GM21737 (cell line): Measurements from ENCODE around the gene AFF1.
"Not testable (repeated sequence)": the region's sequence is repeated elsewhere in the genome, so short reads cannot be mapped to it uniquely, and the experiment has no call there.

Experiments
- ATAC-seq: cut with Tn5 transposase; IDR thresholded peaks from one replicate; pipeline ENCODE4 v1.9.1; 2021; ENCODE audit warnings: mild to moderate bottlenecking, moderate library complexity; ENCODE audit not compliant: unreplicated experiment

AFF1 gene

DNA sequence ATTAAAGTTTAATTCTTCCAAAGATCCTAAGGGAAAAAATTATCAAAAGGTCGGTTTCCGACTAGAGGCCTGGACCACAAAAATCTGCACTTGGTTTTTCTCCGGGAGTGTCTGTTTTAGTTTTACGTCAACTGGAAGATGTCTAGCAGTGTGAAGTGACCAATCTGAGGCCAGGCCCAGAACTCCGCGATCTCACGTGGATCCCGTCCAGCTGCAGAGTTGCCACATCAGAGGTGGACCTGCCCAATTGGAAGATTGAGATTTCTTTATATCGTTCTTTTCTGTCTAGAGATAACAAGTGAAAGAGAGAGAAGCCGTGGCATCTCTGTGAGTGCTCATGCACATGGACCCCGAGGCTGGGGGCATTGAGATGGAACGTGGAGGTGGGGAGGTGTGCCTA is 115.8 kb downstream of the AFF1 start:
- ATAC-seq, result no peak

DNA sequence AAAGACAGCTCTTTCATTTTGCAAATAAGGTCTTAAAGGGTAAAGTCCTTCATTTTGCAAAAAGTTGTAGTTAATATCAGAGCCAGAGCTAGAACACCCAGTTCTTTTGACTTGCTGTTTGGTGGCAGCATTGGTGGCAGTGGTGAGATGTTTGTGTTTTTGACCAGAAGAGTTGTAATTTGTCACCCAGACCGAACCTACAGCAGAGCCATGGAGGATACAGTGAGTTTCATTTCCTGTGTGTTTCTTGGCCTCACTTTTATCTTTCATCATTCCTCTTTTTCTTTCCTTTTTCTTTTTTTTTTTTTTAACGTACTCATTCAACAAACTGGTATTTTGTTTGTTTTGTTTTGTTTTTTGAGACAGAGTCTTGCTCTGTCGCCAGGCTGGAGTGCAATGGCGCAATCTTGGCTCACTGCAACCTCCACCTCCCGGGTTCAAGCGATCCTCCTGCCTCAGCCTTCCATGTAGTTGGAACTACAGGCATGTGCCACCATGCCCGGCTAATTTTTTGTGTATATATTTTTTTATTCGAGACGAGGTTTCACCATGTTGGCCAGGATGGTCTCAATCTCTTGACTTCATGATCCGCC is 116.4 kb downstream of the AFF1 start:
- no peak for ATAC-seq

DNA sequence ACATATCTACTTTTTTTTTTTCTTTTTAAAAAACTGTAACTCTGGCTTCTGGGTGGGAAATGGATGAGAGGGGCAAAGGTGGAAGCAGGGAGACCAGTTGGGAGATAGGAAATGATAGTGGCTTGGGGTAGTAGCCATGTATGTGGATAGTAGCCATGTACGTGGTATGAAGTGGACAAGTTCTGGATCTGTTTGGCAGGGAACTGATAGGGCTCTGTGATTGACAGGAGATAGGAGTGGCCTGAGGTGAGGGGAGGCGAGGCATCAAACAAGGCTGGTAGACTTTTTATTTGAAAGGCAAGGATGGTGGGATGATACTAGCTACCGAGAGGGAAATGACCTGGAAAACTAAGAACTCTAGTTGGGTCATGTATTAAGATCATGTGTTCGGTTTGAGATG is 117.8 kb downstream of the AFF1 start:
- ATAC-seq, result no peak

- ATAC-seq, result no peak
Measured at GRCh38 chr4:87053176-87053658, 118.4 kb downstream of the AFF1 start.

- no peak for ATAC-seq
Measured at GRCh38 chr4:87053802-87054767, 119.3 kb downstream of the AFF1 start.

DNA sequence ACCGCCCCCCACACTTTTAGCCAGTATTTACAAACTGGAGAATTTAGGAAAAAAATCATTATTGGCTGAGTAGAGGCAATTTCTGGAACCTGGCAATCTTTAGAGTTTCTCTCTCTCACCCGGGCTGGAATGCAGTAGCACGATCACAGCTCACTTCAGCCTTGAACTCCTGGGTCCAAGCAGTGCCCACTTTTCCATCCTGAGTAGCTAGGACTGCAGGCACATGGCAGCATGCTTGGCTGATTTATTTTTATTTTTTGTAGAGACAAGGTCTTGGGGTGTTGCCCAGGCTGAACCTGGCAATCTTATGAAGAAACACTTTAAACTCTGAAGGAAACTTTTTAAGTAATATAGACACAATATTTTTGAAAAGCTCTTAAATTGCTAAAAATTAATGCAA is 120.1 kb downstream of the AFF1 start:
- no peak for ATAC-seq

DNA sequence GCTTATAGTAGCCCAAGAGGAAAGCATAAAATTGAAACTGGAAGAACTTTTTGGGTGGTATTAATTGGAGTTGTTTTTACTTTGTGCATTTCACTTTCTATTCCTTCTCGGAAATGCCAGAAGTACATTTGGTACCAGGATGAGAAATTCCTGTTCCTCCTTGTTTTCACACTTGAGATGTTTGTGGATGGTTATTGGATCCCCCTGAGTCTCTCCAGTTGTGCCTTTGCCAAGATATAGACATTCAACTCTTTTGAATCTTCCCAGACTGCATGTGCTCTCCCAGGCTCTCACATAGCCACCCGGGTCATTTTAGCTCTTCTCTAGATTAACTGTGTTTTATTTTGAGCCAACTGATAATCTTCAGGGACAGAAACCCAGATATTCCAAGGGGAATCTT is 120.5 kb downstream of the AFF1 start:
- ATAC-seq, result no peak

- no peak for ATAC-seq
Measured at GRCh38 chr4:87056881-87057280, 122.1 kb downstream of the AFF1 start.

DNA sequence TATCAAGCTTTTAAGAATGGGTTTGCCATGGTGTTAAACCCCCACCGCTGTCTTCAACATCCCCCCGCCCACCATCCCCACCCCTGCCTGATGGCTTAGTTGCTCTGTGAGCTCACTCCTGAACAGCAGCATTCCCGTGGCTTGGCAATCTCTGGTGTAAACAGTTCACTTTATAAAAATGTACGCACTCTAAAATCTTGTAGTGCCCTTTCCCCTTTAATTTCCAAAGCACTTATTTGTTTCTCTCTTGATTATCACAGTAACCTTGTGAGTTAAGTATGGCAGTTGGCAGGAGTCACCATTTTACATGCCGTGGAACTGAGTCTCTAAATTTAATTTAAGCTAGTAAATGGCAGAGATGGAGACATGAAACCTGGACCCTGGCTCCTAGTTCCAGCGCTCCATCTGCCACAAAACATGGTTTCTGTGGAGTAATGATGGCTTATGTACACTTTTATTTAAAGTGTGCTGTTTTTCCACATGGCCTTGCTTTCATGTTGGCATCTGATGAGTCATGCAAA is 123.1 kb downstream of the AFF1 start:
- ATAC-seq, result no peak

GRCh38 chr4:87058356-87059073 is 123.7 kb downstream of the AFF1 start:
- no peak for ATAC-seq

- no peak for ATAC-seq
Measured at GRCh38 chr4:87060957-87061356, 126.1 kb downstream of the AFF1 start.

DNA sequence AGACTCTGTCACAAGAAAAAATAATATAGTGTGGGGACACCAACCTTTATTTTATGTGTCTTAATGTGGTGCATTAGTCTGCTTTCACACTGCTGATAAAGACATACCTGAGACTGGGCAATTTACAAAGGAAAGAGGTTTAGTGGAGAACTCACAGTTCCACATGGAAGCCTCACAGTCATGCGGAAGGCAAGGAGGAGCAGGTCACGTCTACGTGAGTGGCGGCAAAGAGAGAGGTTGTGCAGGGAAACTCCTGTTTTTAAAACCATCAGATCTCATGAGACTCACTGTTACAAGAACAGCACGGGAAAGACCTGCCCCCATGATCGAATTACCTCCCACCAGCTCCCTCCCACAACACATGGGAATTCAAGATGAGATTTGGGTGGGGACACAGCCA is 130.2 kb downstream of the AFF1 start:
- ATAC-seq, result no peak

DNA sequence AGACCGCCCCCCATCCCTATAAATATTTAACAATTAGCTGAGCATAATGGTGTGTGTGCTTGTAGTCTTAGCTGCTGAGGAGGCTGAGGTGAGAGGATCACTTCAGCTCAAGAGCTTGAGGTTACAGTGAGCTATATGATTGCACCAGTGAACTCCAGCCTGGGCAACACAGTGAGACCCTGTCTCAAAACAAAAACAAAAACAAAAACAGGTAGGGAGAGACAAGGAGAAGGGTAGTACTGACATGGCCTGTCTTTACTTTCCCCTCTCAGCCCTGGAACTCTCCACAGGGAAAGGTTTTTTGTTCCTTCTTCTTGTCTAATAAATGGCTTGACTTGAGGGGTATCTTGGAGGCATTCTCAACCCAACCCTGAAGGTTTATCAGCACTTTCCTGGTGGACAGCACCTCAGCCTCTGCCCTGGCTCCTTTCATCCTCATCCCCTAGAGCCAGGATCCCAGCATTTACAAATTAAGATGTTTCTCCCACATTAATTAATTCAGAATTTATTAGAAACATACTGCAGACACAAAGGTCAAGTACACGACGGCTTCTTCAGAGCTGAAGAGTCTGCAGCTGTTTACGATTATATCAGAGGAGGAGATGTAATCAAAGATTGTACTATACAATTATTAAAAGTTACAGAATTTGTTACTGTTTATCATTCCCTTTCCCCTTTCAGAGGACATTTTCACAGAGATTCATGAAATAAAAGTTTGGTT is 131.8 kb downstream of the AFF1 start:
- ATAC-seq, result no peak

GRCh38 chr4:87067124-87067885 is 132.5 kb downstream of the AFF1 start:
- no peak for ATAC-seq

- ATAC-seq, result no peak
Measured at GRCh38 chr4:87068583-87069021, 133.8 kb downstream of the AFF1 start.

GRCh38 chr4:87069037-87069742 is 134.4 kb downstream of the AFF1 start:
- ATAC-seq, result no peak

- ATAC-seq, result no peak
Measured at GRCh38 chr4:87071401-87071800, 136.6 kb downstream of the AFF1 start.

GRCh38 chr4:87072545-87072944 is 137.7 kb downstream of the AFF1 start:
- not testable (repeated sequence) for ATAC-seq
